GM21723 (cell line): ENCODE measurements around the gene UBR7.

Experiments
- ATAC-seq: cut with Tn5 transposase; IDR thresholded peaks from one replicate; pipeline ENCODE4 v1.9.1; 2021; ENCODE audit warnings: mild to moderate bottlenecking, moderate library complexity; ENCODE audit not compliant: unreplicated experiment

UBR7 gene

DNA sequence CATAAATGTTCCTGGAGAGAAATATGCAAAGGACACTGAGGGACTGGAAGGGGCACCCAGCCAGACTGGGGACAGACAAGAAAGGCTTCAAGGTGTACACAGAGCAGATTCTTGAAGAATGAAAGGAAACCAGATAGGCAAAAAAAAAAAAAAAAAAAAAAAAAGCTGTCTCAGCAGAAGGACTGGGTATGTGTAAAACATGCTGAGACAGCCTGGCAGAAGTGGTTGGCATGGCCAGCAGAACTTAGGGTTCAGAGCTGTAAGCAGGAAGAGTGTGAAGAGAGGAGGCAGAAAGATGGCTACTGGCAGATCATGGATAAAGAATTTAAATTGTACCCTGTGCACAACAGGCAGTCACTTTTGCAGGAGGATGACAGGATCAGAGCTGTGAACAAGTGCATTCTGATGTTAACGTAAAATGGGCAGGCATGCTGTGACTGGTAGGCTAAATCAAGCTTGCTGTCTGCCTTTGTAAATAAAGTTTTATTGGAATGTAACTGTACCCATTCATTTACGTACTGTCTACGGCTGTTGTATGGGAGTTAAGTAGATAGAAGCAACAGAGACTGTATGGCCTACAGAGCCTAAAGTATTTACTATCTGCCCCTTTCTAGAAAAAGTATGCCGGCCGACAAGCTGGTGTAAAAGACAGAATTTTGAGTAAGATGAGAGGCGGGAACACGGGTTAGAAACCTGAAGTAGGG, 42.2 kb downstream of the UBR7 start:
- ATAC-seq, result no peak

- no peak for ATAC-seq
Measured at GRCh38 chr14:93262446-93262845, 55.4 kb downstream of the UBR7 start.

GRCh38 chr14:93263416-93263815, 56.4 kb downstream of the UBR7 start:
- ATAC-seq, result no peak

DNA sequence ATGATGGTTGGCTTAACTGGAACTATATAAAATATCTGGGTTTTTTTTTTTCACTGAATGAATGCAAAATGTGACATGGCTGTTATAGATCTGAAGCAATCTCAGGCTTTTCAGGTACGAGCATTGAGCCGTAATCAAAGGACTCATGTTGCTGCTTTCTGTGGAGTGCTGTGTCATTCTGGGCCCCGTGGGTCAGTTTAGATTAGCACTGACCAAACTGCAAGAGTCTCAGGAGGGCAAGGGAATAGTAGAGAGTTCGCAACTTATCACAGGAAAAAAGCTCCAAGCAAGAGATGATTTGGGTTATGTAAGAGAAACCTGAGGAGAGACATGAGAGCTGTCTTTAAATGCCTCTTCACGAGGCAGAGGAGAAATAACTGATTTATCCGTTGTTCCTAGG, 59.1 kb downstream of the UBR7 start:
- ATAC-seq, result no peak

DNA sequence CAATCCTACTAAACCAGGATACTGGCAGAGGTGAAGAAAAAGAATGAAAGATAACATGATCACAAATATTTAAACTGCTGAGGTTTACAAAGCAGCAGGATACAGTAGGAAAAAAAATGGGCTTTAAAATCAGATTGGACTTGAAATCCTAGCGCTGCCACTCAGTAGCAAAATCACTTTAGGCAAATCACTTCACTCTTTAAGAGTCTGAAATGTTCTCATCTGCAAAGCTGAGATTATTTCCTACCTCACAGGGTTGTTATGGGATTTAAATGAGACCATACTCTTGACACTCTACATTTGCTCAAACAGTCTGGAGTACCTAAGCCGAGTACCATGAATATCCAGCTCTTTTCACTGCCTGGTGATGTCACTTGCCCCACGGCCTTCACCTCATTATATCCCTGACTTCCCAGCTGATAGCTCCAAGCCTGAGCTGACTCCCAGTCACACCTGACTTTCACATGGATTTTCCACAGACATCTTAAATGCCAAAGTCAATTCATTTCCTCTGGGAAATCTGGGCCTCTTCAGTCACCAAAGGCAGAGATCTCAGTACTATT, 60.2 kb downstream of the UBR7 start:
- no peak for ATAC-seq

GRCh38 chr14:93268406-93268805, 61.4 kb downstream of the UBR7 start:
- ATAC-seq, result no peak

- ATAC-seq, result no peak
Measured at GRCh38 chr14:93269341-93270068, 62.4 kb downstream of the UBR7 start.

- ATAC-seq, result no peak
Measured at GRCh38 chr14:93271111-93271510, 64.1 kb downstream of the UBR7 start.

GRCh38 chr14:93274055-93274806, 67.2 kb downstream of the UBR7 start:
- no peak for ATAC-seq

DNA sequence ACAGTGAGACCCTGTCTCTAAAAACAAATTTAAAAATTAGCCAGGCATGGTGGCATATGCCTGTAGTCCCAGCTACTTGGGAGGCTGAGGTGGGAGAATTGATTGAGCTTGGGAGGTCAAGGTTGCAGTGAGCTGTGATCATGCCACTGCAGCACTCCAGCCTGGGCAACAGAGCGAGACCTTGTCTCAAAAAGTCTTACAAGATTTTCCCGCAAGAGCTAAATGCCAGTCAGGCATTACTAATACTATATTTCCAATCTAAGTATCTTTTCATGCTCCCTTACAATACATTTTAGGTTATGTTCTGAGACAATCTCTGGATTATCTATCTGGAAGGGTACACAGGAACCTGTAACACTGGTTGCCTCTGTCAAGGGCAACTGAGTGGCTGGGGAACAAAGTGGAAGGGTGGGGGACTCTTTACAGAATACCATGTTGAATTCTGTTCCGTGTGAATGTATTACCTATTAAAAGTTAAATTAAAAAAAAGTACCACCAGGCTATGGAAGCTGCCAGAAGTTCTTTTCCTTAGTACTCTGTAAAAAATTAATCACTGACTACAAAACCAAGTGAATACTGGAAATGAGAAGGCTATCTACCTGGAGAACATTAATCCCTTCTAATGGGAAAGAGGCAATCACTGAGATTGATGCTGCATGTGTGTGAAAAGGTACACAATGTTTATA, 69.1 kb downstream of the UBR7 start:
- no peak for ATAC-seq
